GM21528 (cell line): ENCODE data around the gene PPP1R14B.

Source experiments
- ATAC-seq: cut with Tn5 transposase; IDR thresholded peaks from one replicate; pipeline ENCODE4 v1.9.1; 2021; ENCODE audit warnings: mild to moderate bottlenecking, moderate library complexity; ENCODE audit not compliant: unreplicated experiment, low FRiP score

Gene PPP1R14B

GRCh38 chr11:64218628-64219353, 28.0 kb downstream of the PPP1R14B start:
- ATAC-seq: no peak

- ATAC-seq: no peak
These were observed 29.9 kb downstream of the PPP1R14B start for GRCh38 chr11:64216879-64217278.

GRCh38 chr11:64211181-64211872, 35.4 kb downstream of the PPP1R14B start:
- no peak for ATAC-seq

GRCh38 chr11:64210301-64211020, 36.3 kb downstream of the PPP1R14B start:
- ATAC-seq: no peak

- ATAC-seq: no peak
These were observed 37.2 kb downstream of the PPP1R14B start for GRCh38 chr11:64209563-64209843.

- no peak for ATAC-seq
These were observed 37.8 kb downstream of the PPP1R14B start for GRCh38 chr11:64208796-64209562.

- ATAC-seq: no peak
These were observed 38.5 kb downstream of the PPP1R14B start for GRCh38 chr11:64208086-64208795.

GRCh38 chr11:64207256-64208085, 39.3 kb downstream of the PPP1R14B start:
- ATAC-seq: no peak

- no peak for ATAC-seq
These were observed 40.1 kb downstream of the PPP1R14B start, which contains the start of gene FERMT3 for GRCh38 chr11:64206457-64207255. FERMT3 (plus strand) TSS chr11:64206721; CDS start chr11:64207365, 644 bp downstream.

- no peak for ATAC-seq
These were observed 42.2 kb downstream of the PPP1R14B start for GRCh38 chr11:64204464-64204989.

- no peak for ATAC-seq
These were observed 42.7 kb downstream of the PPP1R14B start for GRCh38 chr11:64204080-64204440.

GRCh38 chr11:64203421-64204079, 43.2 kb downstream of the PPP1R14B start:
- no peak for ATAC-seq

GRCh38 chr11:64202992-64203391, 43.8 kb downstream of the PPP1R14B start:
- ATAC-seq: no peak

GRCh38 chr11:64201543-64201942, 45.2 kb downstream of the PPP1R14B start:
- no peak for ATAC-seq

- ATAC-seq: no peak
These were observed 48.2 kb downstream of the PPP1R14B start for GRCh38 chr11:64198511-64198910.

- no peak for ATAC-seq
These were observed 50.1 kb downstream of the PPP1R14B start for GRCh38 chr11:64196626-64197025.
